WTC11 (cell line): ENCODE data around the gene SPIB. TPM values are rescaled to one million over a fixed set of nuclear protein-coding genes. Genes with fewer than 3 reads are reported as not detected.

Experiments
- ATAC-seq: fragments of 200-7000 bp; cut with Tn5 transposase; 2 replicates; pipeline ENCODE4 v1.10.0; 2021; ENCODE audit warnings: mild to moderate bottlenecking, moderate library complexity
- CTCF ChIA-PET: fragments of 300-600 bp; sonication (Branson Sonifier 250); formaldehyde crosslinking; loops from one replicate; lab custom pipeline; 2021; ENCODE audit warnings: antibody characterized with exemption; lab: Charles Lee
- POLR2A ChIA-PET: fragments of 350-600 bp; sonication (Branson Sonifier 250); formaldehyde crosslinking; loops from one replicate; lab custom pipeline; 2021; ENCODE audit warnings: antibody characterized with exemption; lab: Charles Lee
- DNase-seq: peaks from one replicate; pipeline ENCODE4 v3.0.0; 2021; ENCODE audit warnings: low spot score
- H3K27ac Mint-ChIP-seq: 2 replicates; pipeline ENCODE4 v1.8.0; 2021; ENCODE audit warnings: mixed read lengths
- H3K27me3 Mint-ChIP-seq: 2 replicates; pipeline ENCODE4 v1.8.0; 2021; ENCODE audit warnings: low read depth, mild to moderate bottlenecking, moderate library complexity, mixed read lengths
- H3K36me3 Mint-ChIP-seq: 2 replicates; pipeline ENCODE4 v1.8.0; 2021; ENCODE audit warnings: mixed read lengths
- H3K4me1 Mint-ChIP-seq: 2 replicates; pipeline ENCODE4 v1.8.0; 2022; ENCODE audit warnings: mixed read lengths
- H3K4me3 Mint-ChIP-seq: 2 replicates; pipeline ENCODE4 v1.8.0; 2021; ENCODE audit warnings: mild to moderate bottlenecking, moderate library complexity, mixed read lengths
- H3K9me3 Mint-ChIP-seq: 2 replicates; pipeline ENCODE4 v1.8.0; 2021; ENCODE audit warnings: mixed read lengths
- CDX4 ChIP-seq: fragments of 250-450 bp; sonication (Bioruptor Pico); IDR thresholded peaks from 2 replicates; pipeline ENCODE4 v1.9.0; 2021; ENCODE audit warnings: moderate library complexity, mild to moderate bottlenecking, inconsistent platforms, borderline replicate concordance
- E2F1 ChIP-seq: sonication (generic); formaldehyde crosslinking; IDR thresholded peaks from 2 replicates; pipeline ENCODE4 v1.8.0; 2022; ENCODE audit warnings: mild to moderate bottlenecking, missing genetic modification reagents
- ELF4 ChIP-seq: sonication (generic); formaldehyde crosslinking; IDR thresholded peaks from 2 replicates; pipeline ENCODE4 v1.8.1; 2022; ENCODE audit warnings: low read depth, mild to moderate bottlenecking, moderate library complexity, missing genetic modification reagents
- EMX1 ChIP-seq: fragments of 250-450 bp; sonication (Bioruptor Pico); IDR thresholded peaks from 2 replicates; pipeline ENCODE4 v1.8.0; 2021; ENCODE audit warnings: mild to moderate bottlenecking
- ESRRA ChIP-seq: sonication (generic); formaldehyde crosslinking; IDR thresholded peaks from 2 replicates; pipeline ENCODE4 v1.8.1; 2022; ENCODE audit warnings: mild to moderate bottlenecking, missing genetic modification reagents, borderline replicate concordance
- HMGXB4 ChIP-seq: sonication (generic); formaldehyde crosslinking; IDR thresholded peaks from 2 replicates; pipeline ENCODE4 v1.8.1; 2023; ENCODE audit warnings: mild to moderate bottlenecking, moderate library complexity, missing genetic modification reagents
- IRF2 ChIP-seq: sonication (generic); formaldehyde crosslinking; IDR thresholded peaks from 2 replicates; pipeline ENCODE4 v1.8.0; 2022; ENCODE audit warnings: low read depth, missing genetic modification reagents, borderline replicate concordance
- MAX ChIP-seq: sonication (generic); formaldehyde crosslinking; IDR thresholded peaks from 2 replicates; pipeline ENCODE4 v1.8.0; 2022; ENCODE audit warnings: mild to moderate bottlenecking, missing genetic modification reagents
- PREB ChIP-seq: sonication (generic); formaldehyde crosslinking; IDR thresholded peaks from 2 replicates; pipeline ENCODE4 v1.8.1; 2022; ENCODE audit warnings: mild to moderate bottlenecking, missing genetic modification reagents, moderate library complexity, borderline replicate concordance
- PRRX2 ChIP-seq: fragments of 250-450 bp; sonication (Bioruptor Pico); IDR thresholded peaks from 2 replicates; pipeline ENCODE4 v1.8.0; 2021; ENCODE audit warnings: mild to moderate bottlenecking
- SMAD4 ChIP-seq: sonication (generic); formaldehyde crosslinking; IDR thresholded peaks from 2 replicates; pipeline ENCODE4 v1.8.0; 2022; ENCODE audit warnings: mild to moderate bottlenecking, missing genetic modification reagents
- STAT6 ChIP-seq: sonication (generic); formaldehyde crosslinking; conservative IDR thresholded peaks from 2 replicates; pipeline ENCODE4 v1.8.1; 2023; ENCODE audit warnings: mild to moderate bottlenecking, low read depth, missing genetic modification reagents, moderate library complexity
- TEAD1 ChIP-seq: sonication (generic); formaldehyde crosslinking; IDR thresholded peaks from 2 replicates; pipeline ENCODE4 v1.8.0; 2022; ENCODE audit warnings: mild to moderate bottlenecking, missing genetic modification reagents
- TP53 ChIP-seq: sonication (generic); formaldehyde crosslinking; IDR thresholded peaks from 2 replicates; pipeline ENCODE4 v1.8.1; 2023; ENCODE audit warnings: mild to moderate bottlenecking, missing genetic modification reagents
- ZNF121 ChIP-seq: sonication (generic); formaldehyde crosslinking; IDR thresholded peaks from 2 replicates; pipeline ENCODE4 v1.8.0; 2023; ENCODE audit warnings: missing genetic modification reagents
- ZNF263 ChIP-seq: sonication (generic); formaldehyde crosslinking; IDR thresholded peaks from 2 replicates; pipeline ENCODE4 v1.8.1; 2022; ENCODE audit warnings: low read depth, mild to moderate bottlenecking, moderate library complexity, missing genetic modification reagents
- ZNF423 ChIP-seq: fragments of 250-450 bp; sonication (Bioruptor Pico); IDR thresholded peaks from 2 replicates; pipeline ENCODE4 v2.1.2; 2022; ENCODE audit warnings: mild to moderate bottlenecking, moderate library complexity
- ZNF425 ChIP-seq: fragments of 250-450 bp; sonication (Bioruptor Pico); conservative IDR thresholded peaks from 2 replicates; pipeline ENCODE4 v1.9.0; 2021; ENCODE audit warnings: mild to moderate bottlenecking
- total RNA-seq: library from RNA; stranded (reverse); gene quantifications from 3 replicates; pipeline ENCODE4 v1.2.3, GENCODE V29; 2021
- TF ChIP-seq, protein P1 (sequence below): sonication (generic); formaldehyde crosslinking; IDR thresholded peaks from 2 replicates; pipeline ENCODE4 v1.8.1; 2023; ENCODE audit warnings: mild to moderate bottlenecking, missing genetic modification reagents

Gene SPIB
- total RNA-seq, 1 experiment from 2014 or later: 4.7 TPM

DNA sequence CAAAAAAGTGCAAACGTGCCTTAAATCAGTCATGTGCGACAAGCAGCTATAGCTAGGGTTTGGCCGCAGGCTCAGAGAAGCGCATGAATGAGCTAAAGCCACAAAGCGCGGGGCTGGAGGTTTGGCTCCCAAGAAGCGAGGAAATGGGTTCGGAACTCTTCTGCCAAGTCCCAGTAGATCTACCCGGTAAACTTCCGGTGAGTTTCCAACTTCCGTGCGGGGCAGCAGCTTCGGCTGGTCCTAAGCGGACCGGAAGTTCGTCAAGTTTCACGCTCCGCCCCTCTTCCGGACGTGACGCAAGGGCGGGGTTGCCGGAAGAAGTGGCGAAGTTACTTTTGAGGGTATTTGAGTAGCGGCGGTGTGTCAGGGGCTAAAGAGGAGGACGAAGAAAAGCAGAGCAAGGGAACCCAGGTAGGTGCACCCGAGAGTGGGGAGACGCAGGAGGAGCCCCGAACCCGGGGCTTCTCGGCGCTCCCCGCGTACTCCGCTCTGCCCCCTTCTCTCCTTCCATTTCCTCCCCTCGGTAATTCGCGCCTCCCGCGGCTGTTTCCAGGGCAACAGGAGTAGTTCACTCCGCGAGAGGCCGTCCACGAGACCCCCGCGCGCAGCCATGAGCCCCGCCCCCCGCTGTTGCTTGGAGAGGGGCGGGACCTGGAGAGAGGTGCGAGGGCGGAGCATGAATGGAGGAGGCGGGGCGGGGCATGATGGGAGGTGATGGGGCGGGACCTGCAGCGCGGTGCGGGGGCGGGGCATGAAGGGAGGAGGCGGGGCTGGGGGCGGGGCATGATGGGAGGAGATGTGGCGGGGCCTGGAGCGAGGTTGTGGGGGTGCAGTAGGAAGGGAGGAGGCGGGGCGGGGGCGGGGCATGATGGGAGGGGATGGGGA, 42.3 kb upstream of the SPIB start, which contains the start of gene NR1H2 (continued):
- TF ChIP-seq, protein P1, sequence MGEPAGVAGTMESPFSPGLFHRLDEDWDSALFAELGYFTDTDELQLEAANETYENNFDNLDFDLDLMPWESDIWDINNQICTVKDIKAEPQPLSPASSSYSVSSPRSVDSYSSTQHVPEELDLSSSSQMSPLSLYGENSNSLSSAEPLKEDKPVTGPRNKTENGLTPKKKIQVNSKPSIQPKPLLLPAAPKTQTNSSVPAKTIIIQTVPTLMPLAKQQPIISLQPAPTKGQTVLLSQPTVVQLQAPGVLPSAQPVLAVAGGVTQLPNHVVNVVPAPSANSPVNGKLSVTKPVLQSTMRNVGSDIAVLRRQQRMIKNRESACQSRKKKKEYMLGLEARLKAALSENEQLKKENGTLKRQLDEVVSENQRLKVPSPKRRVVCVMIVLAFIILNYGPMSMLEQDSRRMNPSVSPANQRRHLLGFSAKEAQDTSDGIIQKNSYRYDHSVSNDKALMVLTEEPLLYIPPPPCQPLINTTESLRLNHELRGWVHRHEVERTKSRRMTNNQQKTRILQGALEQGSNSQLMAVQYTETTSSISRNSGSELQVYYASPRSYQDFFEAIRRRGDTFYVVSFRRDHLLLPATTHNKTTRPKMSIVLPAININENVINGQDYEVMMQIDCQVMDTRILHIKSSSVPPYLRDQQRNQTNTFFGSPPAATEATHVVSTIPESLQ (CRISPR knock-in tag): no peak
- no peak for TF ChIP-seq TP53
- no peak for TF ChIP-seq ZNF423 (CRISPR knock-in tag)
- TF ChIP-seq HMGXB4: no peak
- no peak for TF ChIP-seq PREB (CRISPR knock-in tag)
- TF ChIP-seq ZNF263 (CRISPR knock-in tag): no peak
- TF ChIP-seq E2F1 (CRISPR knock-in tag): 0 out of 2 replicates have a peak, but pooled peaks have one; percentile 30
- peak; percentile 58 for TF ChIP-seq MAX
- no peak for TF ChIP-seq EMX1 (CRISPR knock-in tag)
- no peak for TF ChIP-seq SMAD4
- TF ChIP-seq ESRRA (CRISPR knock-in tag): no peak
- no peak for TF ChIP-seq CDX4 (CRISPR knock-in tag)
- TF ChIP-seq PRRX2 (CRISPR knock-in tag): no peak
- no peak for TF ChIP-seq ELF4
- no peak for TF ChIP-seq IRF2 (CRISPR knock-in tag)

DNA sequence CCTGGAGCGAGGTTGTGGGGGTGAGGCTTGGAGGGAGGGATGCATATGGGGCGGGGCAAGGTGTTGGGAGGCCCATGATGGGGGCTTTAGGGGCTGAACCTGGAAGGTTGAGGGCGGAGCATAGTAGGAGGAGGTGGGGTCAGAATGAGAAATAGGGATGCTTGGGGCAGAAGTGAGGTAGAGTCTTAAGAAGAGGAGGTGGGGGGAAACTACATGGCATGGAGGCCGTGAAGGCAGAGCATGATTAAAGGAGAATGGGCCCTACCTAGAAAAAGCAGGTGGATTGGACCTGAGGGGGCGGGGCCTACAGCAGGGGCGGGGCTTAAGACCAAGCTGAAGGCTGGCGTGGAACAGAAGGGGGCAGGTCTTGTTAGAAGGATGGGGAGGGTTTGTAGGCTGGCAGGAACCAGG, 41.7 kb upstream of the SPIB start:
- peaks cover 3% of the 10 kb centered on the region; the same call in 1 of the 2 replicates for H3K4me1 Mint-ChIP-seq
- H3K36me3 Mint-ChIP-seq: peaks cover 27% of the 10 kb centered on the region
- no peaks in the 10 kb centered on the region for H3K9me3 Mint-ChIP-seq
- CTCF ChIA-PET: interaction anchor here (0.5 to 3.5 kb wide), 8 partner anchors 8 to 141 kb away, joined by 3 to 20 read pairs (median 3); no protein-coding TSS in a partner anchor
- peak; percentile 83 for ATAC-seq
- H3K4me3 Mint-ChIP-seq: peak overlapping the region; percentile 55
- H3K27ac Mint-ChIP-seq: peak overlapping the region; percentile 76
- POLR2A ChIA-PET: interaction anchor here (0.7 to 1.0 kb wide), 2 partner anchors 9 to 48 kb away, joined by 3 to 4 read pairs; partner anchors contain the start of gene KCNC3
- DNase-seq: peak; percentile 90
- H3K27me3 Mint-ChIP-seq: no peaks in the 10 kb centered on the region; the same call in none of the 2 replicates
- no peak for TF ChIP-seq TEAD1 (CRISPR knock-in tag)
- TF ChIP-seq STAT6 (CRISPR knock-in tag): no peak
- no peak for TF ChIP-seq ZNF425 (CRISPR knock-in tag)
- TF ChIP-seq SMAD4: no peak
- no peak for TF ChIP-seq ZNF121
